A673 (cell line): Measurements from ENCODE around the gene SLC16A3.

ENCODE experiments used
- CTCF ChIP-seq: fragments of 300-800, 200-600 bp; sonication (generic); conservative IDR thresholded peaks from 2 replicates; pipeline ENCODE4 v1.5.1; 2017; ENCODE audit warnings: low read depth, mild to moderate bottlenecking, antibody characterized with exemption, low read length, moderate library complexity, mixed read lengths
- EZH2 ChIP-seq: fragments of 200-600 bp; sonication (generic); IDR thresholded peaks from 2 replicates; pipeline ENCODE4 v1.6.1; 2017; ENCODE audit warnings: borderline replicate concordance, low read depth, mild to moderate bottlenecking, mixed read lengths, antibody characterized with exemption, low read length; ENCODE audit not compliant: poor library complexity, severe bottlenecking

- TF ChIP-seq CTCF (no peak), EZH2 (no peak)
Observed at GRCh38 chr17:82275326-82275725, 46.5 kb downstream of the SLC16A3 start.
